SKM-1 (cell line): ENCODE measurements around the gene ALG14.
A peak's percentile ranks its signal among the peaks of the same experiment; 100 is the strongest.
"Not testable (repeated sequence)": the region's sequence is repeated elsewhere in the genome, so short reads cannot be mapped to it uniquely, and the experiment has no call there.

Experiments
- DNase-seq: peaks from one replicate; lab custom pipeline; 2025; ENCODE audit not compliant: unreplicated experiment; lab: John Stamatoyannopoulos, UW

ALG14 gene, protein sequence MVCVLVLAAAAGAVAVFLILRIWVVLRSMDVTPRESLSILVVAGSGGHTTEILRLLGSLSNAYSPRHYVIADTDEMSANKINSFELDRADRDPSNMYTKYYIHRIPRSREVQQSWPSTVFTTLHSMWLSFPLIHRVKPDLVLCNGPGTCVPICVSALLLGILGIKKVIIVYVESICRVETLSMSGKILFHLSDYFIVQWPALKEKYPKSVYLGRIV

DNA sequence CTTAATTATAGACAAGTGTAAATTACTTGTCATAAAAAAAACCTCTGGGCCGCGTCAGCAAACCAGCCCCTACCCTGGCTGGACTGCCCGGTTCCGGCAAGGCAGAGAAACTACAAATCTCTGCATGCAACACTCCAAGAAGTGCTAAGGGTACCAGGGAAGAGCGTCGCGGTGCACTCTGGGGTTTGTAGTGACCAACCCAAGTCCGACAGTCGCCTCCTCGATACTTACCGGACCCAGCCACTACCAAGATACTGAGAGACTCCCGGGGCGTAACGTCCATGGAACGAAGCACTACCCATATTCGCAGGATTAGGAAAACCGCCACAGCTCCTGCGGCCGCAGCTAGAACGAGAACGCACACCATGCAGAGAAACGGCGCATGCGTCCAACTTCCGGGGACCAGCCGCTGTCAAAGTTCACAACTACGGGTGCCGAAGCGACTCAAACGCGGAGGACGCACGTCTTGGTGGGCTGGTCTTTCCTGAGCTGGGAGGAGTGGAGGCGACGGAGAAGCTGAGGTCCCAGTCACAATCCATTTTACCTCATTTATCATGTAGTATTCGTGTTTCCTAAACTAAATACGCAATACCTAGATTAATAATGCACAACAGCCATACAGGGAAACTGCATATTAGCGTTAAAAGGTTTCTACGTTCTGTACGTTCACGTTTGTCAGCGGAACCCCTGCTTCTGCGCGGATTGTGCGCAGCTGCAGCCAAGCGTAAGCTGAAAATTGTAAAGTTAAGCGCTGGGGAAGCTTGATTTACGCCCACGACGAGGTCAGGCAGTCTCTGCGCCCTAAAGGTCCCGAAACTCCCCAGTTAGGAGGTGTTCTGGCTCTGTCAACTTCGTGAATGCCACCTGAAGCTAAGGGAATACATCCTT lies at the start of gene ALG14:
Gene ALG14, minus strand, starts transcription at position 420 of the 888 bp plus-strand sequence. Its CDS starts 53 bp downstream, at position 367.
- DNase-seq: peak; percentile 86

DNA sequence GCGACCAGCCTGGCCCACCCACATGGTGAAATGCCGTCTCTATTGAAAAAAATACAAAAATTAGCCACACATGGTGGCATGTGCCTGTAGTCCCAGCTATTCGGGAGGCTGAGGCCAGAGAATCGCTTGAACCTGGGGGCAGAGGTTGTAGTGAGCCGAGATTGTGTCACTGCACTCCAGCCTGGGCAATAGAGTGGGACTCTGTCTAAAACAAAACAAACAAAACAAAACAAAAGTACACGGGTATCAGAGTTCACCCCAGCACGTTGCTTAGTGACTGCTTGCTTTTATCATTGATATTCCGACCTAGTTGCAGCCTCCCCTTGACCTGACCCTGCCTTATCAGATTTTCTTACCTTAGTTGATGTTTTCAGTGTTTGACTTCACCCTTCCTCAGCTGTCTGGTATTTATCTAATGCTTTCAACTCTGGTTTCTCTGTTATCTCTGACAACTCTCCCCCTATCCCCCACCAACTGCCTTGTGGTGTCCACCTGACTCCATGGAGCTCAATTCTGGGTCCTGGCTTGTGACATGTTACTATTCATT lies 49.5 kb upstream of the ALG14 start:
- no peak for DNase-seq

DNA sequence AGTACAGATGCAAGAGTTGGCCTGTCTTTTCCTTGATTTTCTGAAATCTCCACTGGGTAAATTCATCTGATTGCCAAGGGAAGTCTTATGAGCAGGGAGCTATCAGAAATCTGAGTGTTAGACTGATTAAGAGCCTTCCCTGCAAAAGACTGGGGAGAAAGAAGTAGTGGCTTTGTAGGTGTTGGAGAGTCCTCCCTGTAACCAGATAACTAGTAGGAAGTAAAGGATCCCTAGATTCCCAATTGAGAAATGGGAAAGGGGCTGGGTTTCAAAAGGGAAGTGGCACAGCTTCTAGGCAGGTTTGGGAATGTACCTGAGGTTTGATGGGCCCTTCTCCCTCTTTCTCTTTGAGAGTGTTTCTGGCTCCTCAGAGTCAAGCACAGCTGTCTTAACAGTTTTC lies 46.5 kb upstream of the ALG14 start:
- DNase-seq: no peak

DNA sequence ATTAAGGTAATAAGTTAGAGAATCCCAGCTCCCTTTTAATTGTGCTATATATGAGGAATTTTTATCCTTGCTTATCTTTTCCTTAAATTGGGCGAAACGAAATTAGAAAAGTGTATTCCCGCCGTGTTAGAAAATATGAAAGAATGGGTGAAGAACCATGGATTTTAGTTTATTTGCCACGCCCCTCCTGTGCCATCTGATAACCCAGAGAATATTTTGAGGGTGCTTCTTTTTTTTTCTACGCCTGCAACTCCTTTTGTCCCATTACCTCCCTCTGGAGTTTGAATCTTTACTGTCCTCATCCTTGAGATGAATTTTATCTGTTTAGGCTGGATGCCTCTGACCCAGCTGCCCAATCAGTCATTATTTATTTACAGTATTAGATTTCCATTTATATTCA lies 46.0 kb upstream of the ALG14 start:
- DNase-seq: no peak

DNA sequence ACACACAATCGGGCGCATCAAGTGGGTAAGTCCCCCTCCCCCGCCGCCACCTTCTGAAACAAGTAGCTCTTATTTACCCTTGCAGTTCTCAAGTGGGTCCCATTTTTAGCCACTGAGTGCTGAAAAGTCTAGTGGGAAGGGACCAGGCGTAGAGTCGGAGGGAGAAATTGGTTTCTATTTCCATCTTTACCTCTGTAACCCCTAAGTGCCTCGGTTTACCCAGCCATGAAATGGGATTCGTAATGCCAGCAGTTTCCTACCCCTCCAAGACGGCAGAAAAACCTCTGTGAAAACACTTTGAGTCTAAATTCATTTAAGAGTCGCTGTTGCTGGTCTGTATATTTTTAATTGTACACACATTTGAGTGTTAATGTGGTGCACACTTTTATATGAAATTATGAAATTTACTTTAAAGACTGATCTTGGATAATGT lies 45.3 kb upstream of the ALG14 start:
- no peak for DNase-seq

DNA sequence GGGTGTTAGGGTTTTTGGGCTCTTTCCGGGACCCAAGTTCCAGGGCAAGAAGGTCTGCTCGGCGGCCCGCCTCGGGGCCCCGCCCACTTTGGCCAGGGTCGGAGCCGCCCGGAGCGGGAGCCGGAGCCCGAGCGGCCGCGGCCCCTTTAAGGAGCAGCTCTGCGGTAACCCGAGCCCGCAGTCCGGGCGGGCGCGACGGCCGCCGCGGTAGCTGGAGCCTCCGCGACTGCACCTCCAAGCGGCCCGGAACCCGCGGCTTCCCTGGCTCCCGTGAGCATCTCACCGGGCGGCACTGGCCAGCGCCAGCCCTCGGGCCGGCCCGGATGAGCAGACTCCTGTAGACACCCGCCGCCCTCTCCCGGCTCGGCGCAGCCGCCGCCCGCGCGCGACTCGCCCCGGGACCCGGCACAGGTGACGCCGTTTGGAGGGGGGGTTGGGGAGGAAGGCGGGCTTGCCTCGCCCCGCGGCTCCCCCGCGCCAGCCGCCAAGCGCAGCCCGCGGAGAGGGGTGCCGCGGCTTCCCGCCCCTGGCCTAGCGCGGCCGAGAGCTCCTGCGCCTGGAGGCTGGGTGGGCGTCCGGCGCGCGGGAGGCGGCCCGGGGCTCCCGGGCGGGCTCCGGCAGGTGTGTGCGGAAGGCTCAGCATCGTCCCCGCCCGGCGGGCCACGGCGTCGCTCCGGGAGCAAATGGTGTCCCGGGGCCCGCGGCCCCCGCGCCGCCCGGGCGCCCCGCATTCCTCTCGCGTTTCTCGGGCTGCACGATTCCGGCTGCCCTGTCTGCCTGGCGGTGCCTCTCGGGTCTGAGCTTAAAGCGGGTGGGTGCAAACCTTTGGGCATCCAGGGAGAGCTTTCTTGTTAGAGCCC lies 44.7 kb upstream of the ALG14 start, which contains the start of gene TLCD4:
Gene TLCD4, plus strand, starts transcription at position 149 of the 860 bp plus-strand sequence. CDS start 26,547 bp downstream, outside the sequence.
- DNase-seq: no peak

DNA sequence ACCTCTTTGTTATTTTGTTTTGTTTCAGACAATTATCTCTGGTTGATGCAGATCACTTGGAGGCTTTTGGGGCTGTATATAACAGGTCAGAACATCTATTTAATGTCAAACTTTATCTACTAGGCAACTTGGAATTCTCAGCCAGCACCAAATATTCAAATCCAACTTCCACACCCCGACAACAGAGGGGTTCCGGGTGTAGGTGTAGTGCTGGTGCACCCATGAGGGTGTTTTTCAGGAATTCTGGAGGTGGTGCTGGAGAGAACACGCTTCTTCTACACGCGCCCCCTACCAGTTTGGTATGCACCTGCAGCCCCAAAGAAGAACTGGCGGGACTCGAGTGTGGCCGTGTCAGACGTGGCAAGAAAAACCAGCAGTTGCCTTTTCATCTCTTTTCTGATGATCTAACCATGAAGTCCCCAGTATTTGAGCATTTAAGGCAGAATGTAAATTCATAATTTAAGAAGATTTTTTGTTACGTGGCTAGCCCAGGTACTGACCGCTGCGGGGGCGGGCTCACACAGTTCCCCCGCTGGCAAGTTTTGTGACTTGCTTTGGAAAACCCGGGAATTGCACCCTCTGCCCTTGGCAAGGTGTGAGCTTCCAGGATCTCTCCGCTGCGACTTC lies 43.9 kb upstream of the ALG14 start:
- peak; percentile 32 for DNase-seq

DNA sequence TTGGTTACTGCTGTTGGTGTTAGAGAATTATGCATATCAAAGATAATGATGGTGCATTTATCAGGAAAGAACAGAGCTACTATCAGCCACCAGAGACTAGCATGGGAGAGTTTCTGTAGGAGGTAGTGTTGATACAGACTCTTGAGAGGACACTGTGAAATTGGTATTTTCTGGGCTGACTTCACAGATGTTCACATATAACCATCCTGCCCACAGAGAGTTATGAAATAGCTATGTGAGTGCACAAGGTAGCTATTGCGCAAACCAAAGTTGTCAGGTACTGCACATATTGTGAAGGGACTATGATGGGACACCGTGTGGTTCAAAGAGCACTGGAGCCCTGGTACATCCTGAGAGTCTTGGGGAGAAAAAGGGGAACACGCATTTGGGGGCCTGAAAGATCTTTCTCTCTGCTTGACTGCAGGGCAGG lies 43.0 kb upstream of the ALG14 start:
- DNase-seq: no peak

DNA sequence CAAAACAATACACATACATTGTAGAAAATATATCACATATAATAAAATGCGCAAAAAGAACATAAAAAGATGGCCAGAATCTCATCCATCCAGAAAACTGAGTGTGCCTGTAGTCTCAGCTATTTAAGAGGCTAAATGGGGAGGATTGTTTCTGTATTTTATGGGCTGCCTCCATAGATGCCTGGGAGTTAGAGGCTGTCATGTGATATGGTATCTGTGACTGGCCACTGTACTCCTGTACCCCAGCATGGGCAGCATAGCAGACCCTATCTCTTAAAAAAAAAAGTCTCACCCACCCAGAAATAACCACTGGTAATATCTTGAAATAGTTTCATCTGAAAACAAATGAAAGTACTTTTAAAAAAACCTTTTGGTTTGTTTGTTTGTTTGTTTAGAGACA lies 40.9 kb upstream of the ALG14 start:
- no peak for DNase-seq

DNA sequence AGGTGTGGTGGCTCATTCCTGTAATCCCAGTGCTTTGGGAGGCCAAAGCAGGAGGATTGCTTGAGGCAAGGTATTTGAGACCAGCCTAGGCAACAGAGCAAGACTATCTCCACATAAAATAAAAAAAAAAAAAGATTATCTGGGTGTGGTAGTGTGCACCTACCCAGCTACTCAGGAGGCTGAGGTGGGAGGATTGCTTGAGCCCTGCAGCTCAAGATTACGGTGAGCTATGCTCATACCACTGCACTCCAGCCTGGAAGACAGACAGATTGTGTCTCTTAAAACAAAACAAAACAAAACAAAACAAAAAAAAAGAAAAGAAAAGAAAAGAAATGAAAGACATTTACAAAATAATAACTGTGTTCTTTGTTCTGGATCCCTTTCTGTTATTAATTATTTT lies 38.3 kb upstream of the ALG14 start:
- DNase-seq: no peak

DNA sequence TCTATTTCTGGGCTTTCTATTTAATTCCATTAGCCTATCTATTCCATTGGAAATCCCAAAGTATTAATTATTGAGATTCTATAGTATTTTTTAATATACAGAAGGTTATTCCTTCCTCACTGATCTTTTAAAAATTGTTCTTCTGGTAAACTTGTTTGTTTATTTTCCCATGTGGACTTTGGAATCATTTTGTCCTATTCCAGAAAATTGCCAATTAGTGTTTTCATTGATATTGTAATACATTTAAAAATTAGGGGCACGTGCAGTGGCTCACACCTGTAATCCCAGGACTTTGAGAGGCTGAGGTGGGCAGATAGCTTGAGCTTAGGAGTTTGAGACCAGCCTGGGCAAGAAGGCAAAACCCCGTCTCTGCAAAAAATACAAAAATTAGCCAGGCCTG lies 36.0 kb upstream of the ALG14 start:
- DNase-seq: no peak

DNA sequence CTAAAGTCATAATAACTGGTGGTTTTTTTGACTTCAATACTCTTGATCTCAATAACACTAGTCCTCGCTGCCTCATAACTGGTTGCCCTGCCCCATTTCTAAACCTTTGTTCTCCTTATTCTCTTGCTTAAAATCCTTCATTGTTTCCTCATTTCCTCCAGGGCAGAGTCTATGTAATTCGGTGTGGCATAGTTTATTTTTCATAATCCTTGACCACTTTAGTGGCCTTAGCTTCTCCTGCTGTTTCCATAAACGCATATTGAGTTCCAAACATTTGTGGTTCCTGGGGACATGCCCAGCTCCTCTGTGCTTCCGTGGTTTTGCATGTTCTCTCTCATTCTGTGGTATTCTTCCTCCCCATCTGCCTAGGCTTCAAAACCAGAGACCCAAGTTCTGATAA lies 25.4 kb upstream of the ALG14 start:
- peak; percentile 64 for DNase-seq

DNA sequence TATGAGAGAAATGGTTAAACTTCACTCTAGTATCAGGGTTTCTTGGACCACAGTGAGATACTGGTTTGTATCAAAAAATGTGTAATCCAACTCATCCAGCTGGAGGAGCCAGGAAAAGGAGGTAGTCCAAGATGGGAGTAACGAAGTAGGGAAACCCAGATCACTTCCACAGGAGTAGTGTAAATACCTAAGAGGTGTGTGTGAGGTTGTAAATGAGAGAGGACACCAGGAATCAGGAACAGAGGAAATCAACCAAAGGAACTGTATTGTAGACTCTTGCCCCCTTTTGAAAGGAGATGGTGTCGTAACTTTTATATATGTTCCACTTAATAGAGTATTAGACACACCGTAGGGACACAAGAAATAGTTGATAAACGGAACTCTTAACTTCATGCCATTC lies 24.7 kb upstream of the ALG14 start:
- no peak for DNase-seq

DNA sequence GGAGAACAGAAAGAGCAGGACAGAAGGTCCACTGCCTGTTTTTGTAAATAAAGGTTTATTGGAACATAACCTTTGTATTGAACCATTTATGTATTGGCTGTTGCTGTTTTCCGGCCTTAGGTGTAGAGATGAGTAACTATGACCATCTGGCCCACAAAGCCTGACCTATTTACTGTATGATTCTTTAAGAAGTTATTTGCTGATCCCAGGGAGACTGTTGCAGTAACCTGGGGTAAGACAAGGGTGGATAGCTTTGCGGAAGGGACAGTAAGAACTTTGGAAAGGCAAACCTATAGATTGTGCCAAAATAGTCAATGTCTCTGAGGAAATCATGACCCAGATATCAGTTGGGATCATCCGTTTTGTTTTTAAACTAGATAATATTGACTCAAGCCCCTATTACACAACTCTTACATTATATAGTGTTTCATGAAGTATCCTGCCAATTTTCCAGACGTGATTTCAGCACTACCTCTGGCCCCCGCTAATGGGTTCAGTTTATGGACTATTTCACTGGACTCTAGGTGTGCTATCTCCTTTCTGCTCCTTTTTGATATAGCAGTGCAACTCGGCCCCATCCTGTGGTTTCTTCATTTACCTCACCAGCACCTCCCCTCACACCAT lies 23.6 kb upstream of the ALG14 start:
- DNase-seq: no peak

DNA sequence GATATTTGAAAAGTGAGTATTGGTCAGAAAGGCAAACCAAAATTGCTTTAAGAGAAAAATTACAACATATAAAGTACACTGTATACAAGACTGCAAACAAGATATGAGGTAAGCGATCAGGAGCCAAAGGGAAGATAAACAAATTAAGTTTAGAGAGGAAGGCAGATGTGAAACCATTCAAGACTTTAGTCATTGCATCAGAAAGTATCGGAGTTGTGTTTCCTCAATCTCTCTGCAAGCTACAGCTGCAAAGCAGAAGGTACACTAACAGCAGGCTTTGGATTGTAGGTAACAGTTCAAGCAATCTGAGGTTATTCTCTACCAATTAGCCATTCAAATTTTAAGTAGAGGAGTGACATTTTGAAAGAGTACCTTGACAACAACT lies 23.1 kb upstream of the ALG14 start:
- peak; percentile 62 for DNase-seq

DNA sequence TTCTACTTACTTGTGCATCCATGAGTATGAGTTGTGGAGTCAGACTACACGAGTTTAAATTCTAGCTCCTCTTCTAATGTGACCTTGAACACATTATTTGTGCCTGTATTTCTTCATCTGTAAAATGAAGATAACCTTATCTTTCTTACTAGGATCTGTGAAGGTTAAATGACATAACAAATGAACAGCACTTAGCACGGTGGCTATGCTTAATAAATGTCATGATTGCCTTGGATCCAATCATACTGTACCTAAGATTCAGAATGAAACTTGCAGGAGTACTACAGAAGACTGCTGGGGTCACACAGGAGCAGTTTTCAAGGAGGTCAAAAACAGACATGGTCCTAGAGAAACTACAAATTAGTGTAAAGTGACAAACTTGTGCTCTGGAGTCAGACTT lies 22.2 kb upstream of the ALG14 start:
- DNase-seq: no peak

DNA sequence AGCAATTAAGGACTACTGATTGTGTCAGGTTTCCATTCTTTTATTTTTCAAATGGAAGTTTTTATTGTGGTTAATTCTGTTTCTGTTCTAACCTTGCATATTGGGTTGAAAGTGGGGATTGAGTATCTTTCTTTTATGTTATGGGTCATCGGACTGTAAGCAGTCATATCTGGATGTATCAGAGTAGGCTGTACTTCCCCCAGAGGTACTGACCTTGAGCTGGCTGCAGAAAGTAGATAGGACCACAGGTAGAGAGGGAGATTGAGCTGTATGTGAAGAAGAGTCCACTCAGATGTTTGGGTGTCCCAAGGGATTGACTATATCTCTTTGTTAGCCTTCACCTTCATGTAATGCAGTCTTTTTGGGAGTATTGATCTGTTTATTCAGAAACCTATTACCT lies 20.5 kb upstream of the ALG14 start:
- DNase-seq: no peak

DNA sequence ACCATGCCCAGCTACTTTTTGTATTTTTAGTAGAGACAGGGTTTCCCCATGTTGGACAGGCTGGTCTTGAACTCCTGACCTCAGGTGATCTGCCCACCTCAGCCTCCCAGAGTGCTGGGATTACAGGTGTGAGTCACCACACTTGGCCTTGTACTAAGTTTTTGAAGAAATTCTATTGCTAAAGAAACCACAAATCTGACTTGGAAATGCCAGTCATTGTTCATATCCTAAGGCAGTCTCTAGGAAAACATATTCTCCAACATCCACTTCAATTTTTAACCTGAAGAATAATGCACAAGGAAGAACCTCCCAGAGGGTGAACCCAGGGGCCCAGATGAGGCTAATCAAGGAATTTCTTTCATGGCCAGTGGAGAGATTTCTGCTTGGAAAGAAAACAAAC lies 20.1 kb upstream of the ALG14 start:
- DNase-seq: not testable (repeated sequence)

DNA sequence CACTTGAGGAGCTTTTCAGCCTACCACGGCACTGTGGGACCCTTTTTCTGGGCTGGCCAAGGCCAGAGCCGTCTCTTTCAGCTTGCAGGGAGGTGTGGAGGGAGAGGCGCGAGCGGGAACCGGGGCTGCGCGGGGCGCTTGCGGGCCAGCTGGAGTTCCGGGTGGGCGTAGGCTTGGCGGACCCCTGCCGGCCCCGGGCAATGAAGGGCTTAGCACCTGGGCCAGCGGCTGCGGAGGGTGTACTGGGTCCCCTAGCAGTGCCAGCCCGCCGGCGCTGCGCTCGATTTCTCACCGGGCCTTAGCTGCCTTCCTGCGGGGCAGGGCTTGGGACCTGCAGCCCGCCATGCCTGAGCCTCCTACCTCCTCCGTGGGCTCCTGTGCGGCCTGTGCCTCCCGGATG lies 18.5 kb upstream of the ALG14 start:
- DNase-seq: not testable (repeated sequence)

DNA sequence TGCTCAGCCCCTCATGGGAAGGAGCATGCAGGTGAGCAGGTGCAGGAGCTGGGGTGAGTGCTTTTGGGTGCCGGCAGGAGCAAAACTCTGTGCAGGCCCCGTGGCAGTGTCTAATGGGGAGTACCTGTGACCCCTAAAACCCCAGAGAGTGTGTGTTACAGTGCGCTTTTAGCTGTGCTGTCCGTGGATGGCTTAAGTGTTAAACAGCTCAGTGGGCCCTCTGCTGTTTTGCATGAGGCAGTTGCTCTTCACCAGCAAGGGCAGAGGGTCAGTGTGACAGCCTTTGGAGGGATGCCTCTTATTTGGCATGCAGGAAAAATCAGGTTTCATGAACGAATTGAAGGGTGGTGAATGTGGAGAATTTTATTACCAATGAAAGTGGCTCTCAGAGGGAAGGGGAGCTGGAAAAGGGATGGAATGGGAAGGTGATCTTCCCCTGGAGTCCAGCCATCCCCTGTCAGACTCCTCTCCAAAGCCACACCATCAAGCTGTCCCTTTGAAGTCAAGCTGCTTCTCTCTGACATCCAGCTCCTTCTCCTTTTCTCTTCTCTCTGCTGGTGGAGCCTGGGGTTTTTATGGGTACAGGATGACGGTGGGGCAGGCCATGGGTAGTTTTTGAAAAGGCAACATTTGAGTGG lies 17.0 kb upstream of the ALG14 start:
- no peak for DNase-seq
